OCI-LY1 (cell line): ENCODE data around the gene RALGPS1.

Source experiments
- H2AFZ ChIP-seq: fragments of 200-600 bp; sonication (generic), shearing (Covaris generic); 2 replicates; pipeline ENCODE4 v1.6.0; 2014; ENCODE audit warnings: antibody characterized with exemption, mild to moderate bottlenecking, low read length
- H3F3A ChIP-seq: fragments of 200-600 bp; sonication (generic), shearing (Covaris generic); 2 replicates; pipeline ENCODE4 v1.6.0; 2014; ENCODE audit warnings: mild to moderate bottlenecking, antibody characterized with exemption, low read length, moderate library complexity; ENCODE audit not compliant: insufficient read depth
- H3K27ac ChIP-seq: fragments of 200-600 bp; sonication (generic); 2 replicates; pipeline ENCODE4 v1.5.1; 2014; ENCODE audit warnings: low read length, mixed run types, mild to moderate bottlenecking, low read depth; ENCODE audit not compliant: poor library complexity, severe bottlenecking
- H3K27me3 ChIP-seq: fragments of 200-600 bp; sonication (generic); 2 replicates; pipeline ENCODE4 v1.6.0; 2014; ENCODE audit warnings: antibody characterized with exemption, mild to moderate bottlenecking, low read length, moderate library complexity; ENCODE audit not compliant: insufficient read depth
- H3K36me3 ChIP-seq: fragments of 200-600 bp; sonication (generic); 2 replicates; pipeline ENCODE4 v1.6.1; 2014; ENCODE audit warnings: mild to moderate bottlenecking, antibody characterized with exemption, low read length, moderate library complexity, mixed read lengths; ENCODE audit not compliant: insufficient read depth
- H3K4me1 ChIP-seq: fragments of 200-600 bp; sonication (generic); 2 replicates; pipeline ENCODE4 v1.5.1; 2014; ENCODE audit warnings: mild to moderate bottlenecking, low read length, moderate library complexity; ENCODE audit not compliant: insufficient read depth, severe bottlenecking
- H3K4me2 ChIP-seq: fragments of 200-600 bp; sonication (generic), shearing (Covaris generic); 2 replicates; pipeline ENCODE4 v1.6.1; 2014; ENCODE audit warnings: low read length
- H3K4me3 ChIP-seq: fragments of 200-600 bp; sonication (generic); 2 replicates; pipeline ENCODE4 v1.5.1; 2014; ENCODE audit warnings: low read length, low read depth, mild to moderate bottlenecking, mixed read lengths; ENCODE audit not compliant: poor library complexity, severe bottlenecking
- H3K79me2 ChIP-seq: fragments of 200-600 bp; shearing (Covaris generic); 2 replicates; pipeline ENCODE4 v1.6.1; 2016; ENCODE audit warnings: mixed run types, low read length, mixed read lengths; ENCODE audit not compliant: insufficient read depth
- H3K9ac ChIP-seq: fragments of 200-600 bp; sonication (generic), shearing (Covaris generic); 2 replicates; pipeline ENCODE4 v1.6.1; 2014; ENCODE audit warnings: mild to moderate bottlenecking, low read length, mixed read lengths
- H3K9me2 ChIP-seq: fragments of 200-600 bp; sonication (generic), shearing (Covaris generic); 2 replicates; pipeline ENCODE4 v1.6.1; 2014; ENCODE audit warnings: low read depth, mild to moderate bottlenecking, low read length, mixed read lengths
- H3K9me3 ChIP-seq: fragments of 200-600 bp; shearing (Covaris generic); 2 replicates; pipeline ENCODE4 v1.6.1; 2014; ENCODE audit warnings: low read length, mixed read lengths
- H4K20me1 ChIP-seq: fragments of 200-600 bp; sonication (generic), shearing (Covaris generic); 2 replicates; pipeline ENCODE4 v1.6.0; 2016; ENCODE audit warnings: mild to moderate bottlenecking, low read length; ENCODE audit not compliant: insufficient read depth
- EZH2 ChIP-seq: fragments of 200-600 bp; sonication (generic), shearing (Covaris generic); IDR thresholded peaks from 2 replicates; pipeline ENCODE4 v1.8.0; 2017; ENCODE audit warnings: borderline replicate concordance, mixed run types, mild to moderate bottlenecking, antibody characterized with exemption, low read length, moderate library complexity, mixed read lengths
- TF ChIP-seq, protein P1 (sequence below): fragments of 200-600 bp; sonication (generic), shearing (Covaris generic); IDR thresholded peaks from 2 replicates; pipeline ENCODE4 v1.5.1; 2017; ENCODE audit warnings: mild to moderate bottlenecking, antibody characterized with exemption, low read length, moderate library complexity, mixed read lengths

Gene RALGPS1

GRCh38 chr9:127088724-127089615 lies 174.4 kb downstream of the RALGPS1 start:
- no peak overlapping the region for H3K27ac ChIP-seq
- no peaks in the 10 kb centered on the region for H3K36me3 ChIP-seq
- no peaks in the 10 kb centered on the region for H3K27me3 ChIP-seq
- H3K9ac ChIP-seq, result no peak overlapping the region
- H3K4me2 ChIP-seq, result no peak overlapping the region
- H3K4me1 ChIP-seq, result no peaks in the 10 kb centered on the region
- no peaks in the 10 kb centered on the region for H3K9me3 ChIP-seq
- no peaks in the 10 kb centered on the region for H3K79me2 ChIP-seq
- no peak overlapping the region for H3K4me3 ChIP-seq
- H3F3A ChIP-seq, result no peaks in the 10 kb centered on the region
- TF ChIP-seq, protein P1, sequence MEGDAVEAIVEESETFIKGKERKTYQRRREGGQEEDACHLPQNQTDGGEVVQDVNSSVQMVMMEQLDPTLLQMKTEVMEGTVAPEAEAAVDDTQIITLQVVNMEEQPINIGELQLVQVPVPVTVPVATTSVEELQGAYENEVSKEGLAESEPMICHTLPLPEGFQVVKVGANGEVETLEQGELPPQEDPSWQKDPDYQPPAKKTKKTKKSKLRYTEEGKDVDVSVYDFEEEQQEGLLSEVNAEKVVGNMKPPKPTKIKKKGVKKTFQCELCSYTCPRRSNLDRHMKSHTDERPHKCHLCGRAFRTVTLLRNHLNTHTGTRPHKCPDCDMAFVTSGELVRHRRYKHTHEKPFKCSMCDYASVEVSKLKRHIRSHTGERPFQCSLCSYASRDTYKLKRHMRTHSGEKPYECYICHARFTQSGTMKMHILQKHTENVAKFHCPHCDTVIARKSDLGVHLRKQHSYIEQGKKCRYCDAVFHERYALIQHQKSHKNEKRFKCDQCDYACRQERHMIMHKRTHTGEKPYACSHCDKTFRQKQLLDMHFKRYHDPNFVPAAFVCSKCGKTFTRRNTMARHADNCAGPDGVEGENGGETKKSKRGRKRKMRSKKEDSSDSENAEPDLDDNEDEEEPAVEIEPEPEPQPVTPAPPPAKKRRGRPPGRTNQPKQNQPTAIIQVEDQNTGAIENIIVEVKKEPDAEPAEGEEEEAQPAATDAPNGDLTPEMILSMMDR, result no peak
- TF ChIP-seq EZH2, result no peak
- no peak overlapping the region for H2AFZ ChIP-seq
- H4K20me1 ChIP-seq, result no peaks in the 10 kb centered on the region
- H3K9me2 ChIP-seq, result no peaks in the 10 kb centered on the region

GRCh38 chr9:127089631-127090081 lies 175.1 kb downstream of the RALGPS1 start:
- H3K36me3 ChIP-seq, result no peaks in the 10 kb centered on the region
- H3K4me3 ChIP-seq, result no peak overlapping the region
- H3K4me2 ChIP-seq, result no peak overlapping the region
- H3K27me3 ChIP-seq, result no peaks in the 10 kb centered on the region
- H3K9me2 ChIP-seq, result no peaks in the 10 kb centered on the region
- H3K9me3 ChIP-seq, result no peaks in the 10 kb centered on the region
- TF ChIP-seq EZH2, result no peak
- TF ChIP-seq, protein P1, result no peak
- no peaks in the 10 kb centered on the region for H3K79me2 ChIP-seq
- no peak overlapping the region for H3K9ac ChIP-seq
- no peak overlapping the region for H2AFZ ChIP-seq
- no peaks in the 10 kb centered on the region for H4K20me1 ChIP-seq
- H3K4me1 ChIP-seq, result no peaks in the 10 kb centered on the region
- no peak overlapping the region for H3K27ac ChIP-seq
- no peaks in the 10 kb centered on the region for H3F3A ChIP-seq

DNA sequence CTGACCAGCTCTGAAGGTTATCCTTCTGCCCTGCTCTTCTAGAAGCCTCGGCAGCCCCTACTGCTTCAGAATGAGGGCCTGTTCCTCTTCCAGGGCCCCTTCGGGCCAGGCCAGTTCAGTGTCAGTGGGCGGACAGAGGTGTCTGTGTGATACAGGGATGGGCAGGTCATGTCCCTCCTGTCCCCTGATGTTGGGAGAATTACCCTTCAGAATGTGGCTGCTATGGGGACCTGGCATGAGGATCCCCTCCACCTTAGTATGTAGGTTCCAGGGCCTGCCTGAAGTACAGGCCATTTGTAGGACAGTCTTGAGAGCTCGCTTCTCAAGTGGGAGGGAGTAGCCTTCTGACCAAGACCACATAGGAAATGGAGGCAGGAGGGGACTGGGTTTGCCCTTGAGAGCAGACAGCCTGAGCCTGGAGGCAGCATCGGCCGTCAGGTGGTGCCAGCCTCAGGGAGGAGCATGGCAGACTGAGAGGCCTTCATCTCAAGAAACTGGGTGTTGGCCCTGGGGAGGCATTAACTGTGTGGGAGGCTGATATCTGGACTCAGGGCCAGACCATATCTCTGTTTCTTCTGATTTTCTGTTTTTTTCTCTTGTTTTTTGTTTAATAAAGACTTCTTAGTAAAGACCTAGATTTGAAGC lies 175.9 kb downstream of the RALGPS1 start:
- TF ChIP-seq, protein P1, result no peak
- TF ChIP-seq EZH2, result no peak
- H3K4me2 ChIP-seq, result no peak overlapping the region
- H3F3A ChIP-seq, result no peaks in the 10 kb centered on the region
- H3K4me1 ChIP-seq, result no peaks in the 10 kb centered on the region
- no peaks in the 10 kb centered on the region for H3K27me3 ChIP-seq
- no peaks in the 10 kb centered on the region for H4K20me1 ChIP-seq
- H3K36me3 ChIP-seq, result no peaks in the 10 kb centered on the region
- H2AFZ ChIP-seq, result no peak overlapping the region
- no peak overlapping the region for H3K4me3 ChIP-seq
- no peak overlapping the region for H3K27ac ChIP-seq
- H3K9me3 ChIP-seq, result no peaks in the 10 kb centered on the region
- no peaks in the 10 kb centered on the region for H3K79me2 ChIP-seq
- no peak overlapping the region for H3K9ac ChIP-seq
- no peaks in the 10 kb centered on the region for H3K9me2 ChIP-seq
